ENCODE data around the gene TES.

TES gene

DNA sequence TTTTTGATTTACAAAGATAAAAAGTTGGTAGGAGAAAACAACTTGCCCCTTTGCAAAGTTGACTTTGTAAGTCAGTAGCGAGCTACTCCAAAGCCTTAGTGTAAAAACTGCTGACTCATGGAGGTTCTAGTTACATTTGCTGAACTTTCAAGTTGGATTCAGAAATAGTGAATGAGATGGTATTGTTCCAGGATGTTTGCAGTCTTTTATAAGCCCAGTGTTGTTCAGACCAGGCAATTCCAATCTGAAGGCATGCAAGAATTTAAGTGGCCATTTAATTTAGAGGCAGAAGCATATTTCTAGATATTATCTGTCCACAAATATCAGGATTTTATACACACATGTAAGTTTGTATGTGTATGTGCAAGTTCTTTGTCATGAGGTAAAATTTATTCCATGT lies 21.6 kb downstream of the TES start:
- Histone ChIP-seq H3K4me1 (ENCODE audit: control insufficient read depth in 1 of 2, insufficient read depth in 1 of 2, low read depth in 1 of 2, low read length in 1 of 2) (peaks cover 30 to 40% of the 10 kb centered on the region in 2 experiments), H3K27ac (no peak overlapping the region), H3K9me3 (no peaks in the 10 kb centered on the region), H3K27me3 (no peaks in the 10 kb centered on the region), H3K4me3 (ENCODE audit: low read depth in 1 of 2, low read length in 1 of 2) (no peak overlapping the region), H3K36me3 (peaks cover 5% of the 10 kb centered on the region)
- TF ChIP-seq, protein P1, sequence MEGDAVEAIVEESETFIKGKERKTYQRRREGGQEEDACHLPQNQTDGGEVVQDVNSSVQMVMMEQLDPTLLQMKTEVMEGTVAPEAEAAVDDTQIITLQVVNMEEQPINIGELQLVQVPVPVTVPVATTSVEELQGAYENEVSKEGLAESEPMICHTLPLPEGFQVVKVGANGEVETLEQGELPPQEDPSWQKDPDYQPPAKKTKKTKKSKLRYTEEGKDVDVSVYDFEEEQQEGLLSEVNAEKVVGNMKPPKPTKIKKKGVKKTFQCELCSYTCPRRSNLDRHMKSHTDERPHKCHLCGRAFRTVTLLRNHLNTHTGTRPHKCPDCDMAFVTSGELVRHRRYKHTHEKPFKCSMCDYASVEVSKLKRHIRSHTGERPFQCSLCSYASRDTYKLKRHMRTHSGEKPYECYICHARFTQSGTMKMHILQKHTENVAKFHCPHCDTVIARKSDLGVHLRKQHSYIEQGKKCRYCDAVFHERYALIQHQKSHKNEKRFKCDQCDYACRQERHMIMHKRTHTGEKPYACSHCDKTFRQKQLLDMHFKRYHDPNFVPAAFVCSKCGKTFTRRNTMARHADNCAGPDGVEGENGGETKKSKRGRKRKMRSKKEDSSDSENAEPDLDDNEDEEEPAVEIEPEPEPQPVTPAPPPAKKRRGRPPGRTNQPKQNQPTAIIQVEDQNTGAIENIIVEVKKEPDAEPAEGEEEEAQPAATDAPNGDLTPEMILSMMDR (IDR thresholded peaks at IDR 0.05), result no peak

DNA sequence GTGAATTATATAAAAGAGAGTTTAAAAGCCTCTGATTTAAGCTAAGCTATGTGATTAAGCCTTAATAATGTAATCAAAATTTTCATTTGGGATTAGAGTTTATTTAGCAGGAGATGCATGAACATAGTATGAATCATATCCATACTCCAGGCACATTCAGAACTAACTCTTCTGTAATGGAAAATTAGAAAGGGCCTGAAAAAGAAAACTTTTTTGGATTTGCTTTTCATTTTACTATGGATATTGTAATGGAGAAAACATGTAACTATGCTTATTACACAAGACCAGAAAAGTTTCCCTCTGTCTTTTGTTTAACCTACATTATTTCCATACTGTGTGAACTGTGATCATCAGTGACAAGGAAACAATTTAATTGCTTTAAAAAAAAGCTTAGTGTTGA lies 22.0 kb downstream of the TES start:
- TF ChIP-seq, protein P1 (IDR thresholded peaks at IDR 0.05), result no peak
- Histone ChIP-seq H3K9me3 (no peaks in the 10 kb centered on the region), H3K36me3 (peaks cover 8% of the 10 kb centered on the region), H3K27ac (peak overlapping the region; percentile 30), H3K4me1 (ENCODE audit: control insufficient read depth in 1 of 2, insufficient read depth in 1 of 2, low read depth in 1 of 2, low read length in 1 of 2) (peaks cover 30 to 40% of the 10 kb centered on the region in 2 experiments), H3K27me3 (no peaks in the 10 kb centered on the region), H3K4me3 (ENCODE audit: low read depth in 1 of 2, low read length in 1 of 2) (no peak overlapping the region)

DNA sequence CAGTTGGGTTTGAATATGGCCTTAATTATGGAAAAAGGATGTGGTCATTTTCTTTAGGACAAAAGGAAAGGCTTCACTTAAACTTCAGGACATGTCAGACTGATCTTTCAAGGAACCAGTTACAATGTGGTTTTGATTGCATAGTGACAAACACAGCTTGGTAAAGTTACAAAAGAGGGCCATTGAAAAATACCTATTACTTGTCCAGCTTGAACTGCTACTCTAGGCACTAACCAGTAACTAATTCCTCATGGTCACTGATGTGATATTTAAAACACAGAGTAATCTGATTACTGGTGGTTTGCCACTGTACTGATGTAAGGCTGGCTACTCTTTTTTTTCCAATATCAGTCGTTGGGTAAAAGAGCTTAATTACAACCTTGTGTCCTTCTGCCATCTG lies 22.6 kb downstream of the TES start:
- no peaks in the 10 kb centered on the region for H3K9me3 ChIP-seq
- H3K27ac ChIP-seq, result peak overlapping the region; percentile 30
- H3K4me1 ChIP-seq (ENCODE audit: control insufficient read depth in 1 of 2, insufficient read depth in 1 of 2, low read depth in 1 of 2, low read length in 1 of 2), result peaks cover 30 to 40% of the 10 kb centered on the region in 2 experiments
- H3K27me3 ChIP-seq, result no peaks in the 10 kb centered on the region
- peaks cover 14% of the 10 kb centered on the region for H3K36me3 ChIP-seq
- H3K4me3 ChIP-seq (ENCODE audit: low read depth in 1 of 2, low read length in 1 of 2), result no peak overlapping the region
- TF ChIP-seq, protein P1 (IDR thresholded peaks at IDR 0.05), result no peak

DNA sequence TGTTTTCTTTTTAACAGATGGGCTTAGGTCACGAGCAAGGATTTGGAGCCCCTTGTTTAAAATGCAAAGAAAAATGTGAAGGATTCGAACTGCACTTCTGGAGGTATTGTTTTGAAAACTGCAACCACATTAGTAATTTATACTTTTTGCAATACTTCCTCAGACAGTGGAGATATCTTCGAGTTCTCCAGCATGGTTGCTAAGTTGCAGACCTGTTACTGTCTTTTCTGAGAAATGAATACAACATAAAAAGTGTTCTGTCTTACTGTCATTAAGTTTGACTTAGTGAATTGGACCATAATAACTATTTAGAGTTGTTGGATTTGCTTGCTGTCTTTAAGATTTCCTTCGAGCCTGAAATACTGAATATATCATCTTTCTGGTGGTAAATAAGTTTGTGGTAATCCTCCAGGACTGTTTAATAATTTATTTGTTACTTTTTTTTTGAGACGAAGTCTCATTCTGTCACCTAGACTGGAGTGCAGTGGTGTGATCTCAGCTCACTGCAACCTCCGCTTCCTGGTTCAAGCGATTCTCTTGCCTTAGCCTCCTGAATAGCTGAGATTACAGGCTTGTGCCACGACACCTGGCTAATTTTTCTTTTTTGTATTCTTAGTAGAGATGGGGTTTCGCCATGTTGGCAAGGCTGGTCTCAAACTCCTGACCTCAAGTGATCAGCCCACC lies 24.3 kb downstream of the TES start:
- Histone ChIP-seq H3K4me1 (ENCODE audit: control insufficient read depth in 1 of 2, insufficient read depth in 1 of 2, low read depth in 1 of 2, low read length in 1 of 2) (peaks cover 30 to 40% of the 10 kb centered on the region in 2 experiments), H3K36me3 (peaks cover 22% of the 10 kb centered on the region), H3K27ac (no peak overlapping the region), H3K27me3 (no peaks in the 10 kb centered on the region), H3K9me3 (no peaks in the 10 kb centered on the region), H3K4me3 (ENCODE audit: low read depth in 1 of 2, low read length in 1 of 2) (no peak overlapping the region)
- TF ChIP-seq, protein P1 (IDR thresholded peaks at IDR 0.05), result no peak

DNA sequence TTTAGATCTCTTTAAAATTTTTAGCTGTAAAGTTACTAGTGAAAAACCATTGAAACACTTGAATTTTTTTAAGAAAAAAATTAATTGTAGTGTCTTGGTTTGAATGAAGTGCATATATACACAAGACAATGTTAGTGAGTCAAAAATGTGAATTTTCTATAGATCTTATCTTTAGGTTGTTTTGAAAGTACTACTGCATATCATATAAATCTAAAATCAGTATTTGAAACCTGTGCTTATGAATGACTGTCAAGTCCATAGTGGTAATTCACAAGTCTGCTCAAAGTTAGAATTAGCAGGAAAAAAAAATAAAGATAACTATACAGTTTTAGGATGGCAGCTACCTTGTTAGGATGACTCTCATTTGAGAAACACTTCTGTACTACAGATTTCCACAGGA lies 25.0 kb downstream of the TES start:
- peaks cover 22% of the 10 kb centered on the region for H3K36me3 ChIP-seq
- TF ChIP-seq, protein P1 (IDR thresholded peaks at IDR 0.05), result no peak
- H3K4me3 ChIP-seq (ENCODE audit: low read depth in 1 of 2, low read length in 1 of 2), result no peak overlapping the region
- H3K27ac ChIP-seq, result no peak overlapping the region
- H3K4me1 ChIP-seq (ENCODE audit: control insufficient read depth in 1 of 2, insufficient read depth in 1 of 2, low read depth in 1 of 2, low read length in 1 of 2), result peaks cover 30 to 40% of the 10 kb centered on the region in 2 experiments
- H3K9me3 ChIP-seq, result no peaks in the 10 kb centered on the region
- no peaks in the 10 kb centered on the region for H3K27me3 ChIP-seq
